T-helper 2 cell treated with Interferon-gamma antibody and Interleukin-4, amounts not matched to agents 5 μg/mL and 100 μg/mL, for 36 hours (primary cell): ENCODE data around the gene PDGFA.

Source experiments
- DNase-seq: peaks from one replicate; pipeline ENCODE4 v3.0.0; 2021; ENCODE audit warnings: low spot score
- H3K27ac Mint-ChIP-seq: one replicate; pipeline ENCODE4 v1.8.0; 2021; ENCODE audit warnings: mild to moderate bottlenecking, mixed read lengths
- H3K27me3 Mint-ChIP-seq: one replicate; pipeline ENCODE4 v1.8.0; 2021; ENCODE audit warnings: low read depth, mixed read lengths
- H3K36me3 Mint-ChIP-seq: one replicate; pipeline ENCODE4 v1.8.0; 2021; ENCODE audit warnings: low read depth, mixed read lengths
- H3K4me1 Mint-ChIP-seq: one replicate; pipeline ENCODE4 v1.8.0; 2021; ENCODE audit warnings: low read depth, mixed read lengths
- H3K4me3 Mint-ChIP-seq: one replicate; pipeline ENCODE4 v1.8.0; 2022; ENCODE audit warnings: mild to moderate bottlenecking, moderate library complexity, mixed read lengths
- H3K9me3 Mint-ChIP-seq: one replicate; pipeline ENCODE4 v1.8.0; 2021; ENCODE audit warnings: mixed read lengths

The PDGFA gene

GRCh38 chr7:461453-462172 is 58.0 kb downstream of the PDGFA start:
- DNase-seq: no peak
- Mint-ChIP-seq H3K4me1 (no peaks in the 10 kb centered on the region), H3K9me3 (no peaks in the 10 kb centered on the region), H3K36me3 (no peaks in the 10 kb centered on the region), H3K27ac (no peak overlapping the region), H3K27me3 (no peaks in the 10 kb centered on the region), H3K4me3 (no peak overlapping the region)

- Mint-ChIP-seq H3K27me3 (no peaks in the 10 kb centered on the region), H3K36me3 (no peaks in the 10 kb centered on the region), H3K27ac (no peak overlapping the region), H3K9me3 (no peaks in the 10 kb centered on the region), H3K4me3 (no peak overlapping the region), H3K4me1 (no peaks in the 10 kb centered on the region)
- DNase-seq: no peak
Observed at GRCh38 chr7:461117-461452, 58.6 kb downstream of the PDGFA start.

- Mint-ChIP-seq H3K4me3 (no peak overlapping the region), H3K9me3 (no peaks in the 10 kb centered on the region), H3K27me3 (no peaks in the 10 kb centered on the region), H3K27ac (no peak overlapping the region), H3K36me3 (no peaks in the 10 kb centered on the region), H3K4me1 (no peaks in the 10 kb centered on the region)
- DNase-seq: no peak
Observed at GRCh38 chr7:460374-461116, 59.1 kb downstream of the PDGFA start.

GRCh38 chr7:459584-460373 is 59.9 kb downstream of the PDGFA start:
- H3K36me3 Mint-ChIP-seq: no peaks in the 10 kb centered on the region

GRCh38 chr7:458511-459245 is 61.0 kb downstream of the PDGFA start:
- DNase-seq: no peak
- no peaks in the 10 kb centered on the region for H3K9me3 Mint-ChIP-seq
- no peaks in the 10 kb centered on the region for H3K27me3 Mint-ChIP-seq
- H3K36me3 Mint-ChIP-seq: no peaks in the 10 kb centered on the region
- H3K4me1 Mint-ChIP-seq: no peaks in the 10 kb centered on the region
- no peak overlapping the region for H3K4me3 Mint-ChIP-seq
- no peak overlapping the region for H3K27ac Mint-ChIP-seq

More at GRCh38 chr7:459584-460373, 59.9 kb downstream of the PDGFA start:
- no peaks in the 10 kb centered on the region for H3K4me1 Mint-ChIP-seq
- no peak for DNase-seq
- H3K4me3 Mint-ChIP-seq: no peak overlapping the region
- H3K27me3 Mint-ChIP-seq: no peaks in the 10 kb centered on the region
- no peak overlapping the region for H3K27ac Mint-ChIP-seq
- H3K9me3 Mint-ChIP-seq: no peaks in the 10 kb centered on the region

- Mint-ChIP-seq H3K27ac (no peak overlapping the region), H3K27me3 (no peaks in the 10 kb centered on the region), H3K4me1 (no peaks in the 10 kb centered on the region), H3K4me3 (no peak overlapping the region), H3K36me3 (no peaks in the 10 kb centered on the region), H3K9me3 (no peaks in the 10 kb centered on the region)
- DNase-seq: no peak
Observed at GRCh38 chr7:457814-458510, 61.7 kb downstream of the PDGFA start.

- Mint-ChIP-seq H3K27ac (no peak overlapping the region), H3K4me1 (peaks cover 4% of the 10 kb centered on the region), H3K27me3 (peaks cover 9% of the 10 kb centered on the region), H3K4me3 (no peak overlapping the region), H3K36me3 (no peaks in the 10 kb centered on the region), H3K9me3 (no peaks in the 10 kb centered on the region)
- no peak for DNase-seq
Observed at GRCh38 chr7:455110-455928, 64.3 kb downstream of the PDGFA start.

- DNase-seq: no peak
- H3K27me3 Mint-ChIP-seq: peaks cover 9% of the 10 kb centered on the region
- H3K27ac Mint-ChIP-seq: no peak overlapping the region
- H3K9me3 Mint-ChIP-seq: no peaks in the 10 kb centered on the region
- peaks cover 4% of the 10 kb centered on the region for H3K4me1 Mint-ChIP-seq
- H3K4me3 Mint-ChIP-seq: no peak overlapping the region
- no peaks in the 10 kb centered on the region for H3K36me3 Mint-ChIP-seq
Observed at GRCh38 chr7:454356-455109, 65.1 kb downstream of the PDGFA start.

- H3K27me3 Mint-ChIP-seq: peaks cover 11% of the 10 kb centered on the region
- H3K4me3 Mint-ChIP-seq: no peak overlapping the region
- H3K27ac Mint-ChIP-seq: no peak overlapping the region
- no peak for DNase-seq
- peaks cover 4% of the 10 kb centered on the region for H3K4me1 Mint-ChIP-seq
- no peaks in the 10 kb centered on the region for H3K9me3 Mint-ChIP-seq
- H3K36me3 Mint-ChIP-seq: no peaks in the 10 kb centered on the region
Observed at GRCh38 chr7:453597-454306, 65.9 kb downstream of the PDGFA start.

- Mint-ChIP-seq H3K36me3 (no peaks in the 10 kb centered on the region), H3K27ac (no peak overlapping the region), H3K27me3 (peaks cover 11% of the 10 kb centered on the region), H3K4me1 (peaks cover 4% of the 10 kb centered on the region), H3K9me3 (no peaks in the 10 kb centered on the region), H3K4me3 (no peak overlapping the region)
- DNase-seq: no peak
Observed at GRCh38 chr7:452791-453455, 66.7 kb downstream of the PDGFA start.

GRCh38 chr7:452226-452751 is 67.4 kb downstream of the PDGFA start:
- no peak for DNase-seq
- H3K4me1 Mint-ChIP-seq: peaks cover 4% of the 10 kb centered on the region
- H3K9me3 Mint-ChIP-seq: no peaks in the 10 kb centered on the region
- H3K27ac Mint-ChIP-seq: no peak overlapping the region
- no peak overlapping the region for H3K4me3 Mint-ChIP-seq
- H3K36me3 Mint-ChIP-seq: no peaks in the 10 kb centered on the region
- H3K27me3 Mint-ChIP-seq: peaks cover 11% of the 10 kb centered on the region
